Measurements from ENCODE around the gene MINDY4B. TPM values are rescaled to one million over a fixed set of nuclear protein-coding genes. Genes with fewer than 3 reads are reported as not detected.

Gene MINDY4B
- total RNA-seq, 1 experiment from 2014 or later, result not detected

DNA sequence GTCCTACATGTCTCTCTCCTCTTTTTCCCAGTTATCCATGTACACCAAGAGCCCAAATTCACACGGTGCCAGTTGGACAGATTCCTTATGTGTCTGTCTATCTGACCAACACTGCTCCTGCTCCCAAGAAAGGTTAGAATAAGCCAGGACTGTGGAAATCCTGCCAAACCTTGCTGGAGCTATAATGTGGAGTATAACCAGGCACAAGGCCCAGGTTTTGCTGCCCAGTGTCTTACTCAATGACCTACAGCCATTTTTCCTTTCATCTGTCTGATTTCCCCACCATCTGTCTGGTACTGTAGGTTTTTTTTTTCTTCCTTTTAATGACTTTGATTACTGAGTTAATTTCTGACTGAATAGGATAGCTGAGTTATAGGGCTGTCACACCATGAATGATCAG, 26.5 kb upstream of the MINDY4B start:
- CTCF ChIA-PET, result no interaction called here
- POLR2A ChIA-PET (ENCODE audit: low non-redundant PET), result no interaction called here

DNA sequence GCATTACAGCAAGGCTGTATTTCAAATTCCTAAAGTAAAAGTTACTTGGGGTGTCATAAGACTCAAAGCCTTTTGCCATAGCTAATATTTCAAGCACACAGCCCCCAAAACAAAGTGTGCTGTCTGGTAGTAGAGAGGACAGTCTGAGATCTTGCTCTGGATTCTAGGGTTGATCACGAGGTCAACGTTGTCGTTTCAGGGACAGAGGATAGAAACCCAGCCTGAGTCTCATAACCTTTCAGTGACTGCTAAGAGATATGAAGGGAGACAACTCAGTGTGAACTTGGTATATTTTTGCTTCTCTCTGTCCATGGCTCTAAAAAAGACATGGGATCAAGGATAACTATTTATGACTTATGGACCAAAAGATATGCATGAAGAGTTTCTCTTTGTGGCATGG, 25.6 kb upstream of the MINDY4B start:
- H3K27ac ChIP-seq (ENCODE audit: low read depth, low read length, poor library complexity, severe bottlenecking), result no peak overlapping the region
- no peaks in the 10 kb centered on the region for H3K4me1 ChIP-seq (ENCODE audit: insufficient read depth, low read length, poor library complexity, severe bottlenecking)
- ChIA-PET POLR2A (ENCODE audit: low non-redundant PET) (no interaction called here), CTCF (no interaction called here)
- TF ChIP-seq, protein P1, sequence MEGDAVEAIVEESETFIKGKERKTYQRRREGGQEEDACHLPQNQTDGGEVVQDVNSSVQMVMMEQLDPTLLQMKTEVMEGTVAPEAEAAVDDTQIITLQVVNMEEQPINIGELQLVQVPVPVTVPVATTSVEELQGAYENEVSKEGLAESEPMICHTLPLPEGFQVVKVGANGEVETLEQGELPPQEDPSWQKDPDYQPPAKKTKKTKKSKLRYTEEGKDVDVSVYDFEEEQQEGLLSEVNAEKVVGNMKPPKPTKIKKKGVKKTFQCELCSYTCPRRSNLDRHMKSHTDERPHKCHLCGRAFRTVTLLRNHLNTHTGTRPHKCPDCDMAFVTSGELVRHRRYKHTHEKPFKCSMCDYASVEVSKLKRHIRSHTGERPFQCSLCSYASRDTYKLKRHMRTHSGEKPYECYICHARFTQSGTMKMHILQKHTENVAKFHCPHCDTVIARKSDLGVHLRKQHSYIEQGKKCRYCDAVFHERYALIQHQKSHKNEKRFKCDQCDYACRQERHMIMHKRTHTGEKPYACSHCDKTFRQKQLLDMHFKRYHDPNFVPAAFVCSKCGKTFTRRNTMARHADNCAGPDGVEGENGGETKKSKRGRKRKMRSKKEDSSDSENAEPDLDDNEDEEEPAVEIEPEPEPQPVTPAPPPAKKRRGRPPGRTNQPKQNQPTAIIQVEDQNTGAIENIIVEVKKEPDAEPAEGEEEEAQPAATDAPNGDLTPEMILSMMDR (conservative IDR thresholded peaks at IDR 0.05; ENCODE audit: low read depth, low read length), result no peak
- no peak for TF ChIP-seq EZH2 (IDR thresholded peaks at IDR 0.05; ENCODE audit: borderline replicate concordance, low read depth, low read length, poor library complexity, severe bottlenecking)
- peaks cover 26% of the 10 kb centered on the region for H3K27me3 ChIP-seq (replicated peaks; ENCODE audit: insufficient read depth, low read depth, low read length, poor library complexity)
- no peaks in the 10 kb centered on the region for H3K36me3 ChIP-seq (ENCODE audit: insufficient read depth, low read length, poor library complexity, severe bottlenecking)
- no TSS peak for BruUV-seq (replicated peaks)
- H3K4me3 ChIP-seq (ENCODE audit: low read depth, low read length, poor library complexity, severe bottlenecking), result no peak overlapping the region
- intact Hi-C loops (cut with micrococcal nuclease; ENCODE audit: unreplicated experiment), result no loop called here
- no peak for DNase-seq (ENCODE audit: low spot score)
- H3K9me3 ChIP-seq (ENCODE audit: low read depth, low read length, poor library complexity, severe bottlenecking), result no peaks in the 10 kb centered on the region

More for the DNA sequence above, 26.5 kb upstream of the MINDY4B start:
- Histone ChIP-seq H3K36me3 (ENCODE audit: insufficient read depth, low read length, poor library complexity, severe bottlenecking) (no peaks in the 10 kb centered on the region), H3K4me1 (ENCODE audit: insufficient read depth, low read length, poor library complexity, severe bottlenecking) (no peaks in the 10 kb centered on the region), H3K27ac (ENCODE audit: low read depth, low read length, poor library complexity, severe bottlenecking) (no peak overlapping the region), H3K27me3 (replicated peaks; ENCODE audit: insufficient read depth, low read depth, low read length, poor library complexity) (peaks cover 23% of the 10 kb centered on the region), H3K4me3 (ENCODE audit: low read depth, low read length, poor library complexity, severe bottlenecking) (no peak overlapping the region), H3K9me3 (ENCODE audit: low read depth, low read length, poor library complexity, severe bottlenecking) (no peaks in the 10 kb centered on the region)
- TF ChIP-seq, protein P1 (conservative IDR thresholded peaks at IDR 0.05; ENCODE audit: low read depth, low read length), result no peak
- no peak for TF ChIP-seq EZH2 (IDR thresholded peaks at IDR 0.05; ENCODE audit: borderline replicate concordance, low read depth, low read length, poor library complexity, severe bottlenecking)
- no TSS peak for BruUV-seq (replicated peaks)
- no peak for DNase-seq (ENCODE audit: low spot score)
- intact Hi-C loops (cut with micrococcal nuclease; ENCODE audit: unreplicated experiment), result no loop called here

DNA sequence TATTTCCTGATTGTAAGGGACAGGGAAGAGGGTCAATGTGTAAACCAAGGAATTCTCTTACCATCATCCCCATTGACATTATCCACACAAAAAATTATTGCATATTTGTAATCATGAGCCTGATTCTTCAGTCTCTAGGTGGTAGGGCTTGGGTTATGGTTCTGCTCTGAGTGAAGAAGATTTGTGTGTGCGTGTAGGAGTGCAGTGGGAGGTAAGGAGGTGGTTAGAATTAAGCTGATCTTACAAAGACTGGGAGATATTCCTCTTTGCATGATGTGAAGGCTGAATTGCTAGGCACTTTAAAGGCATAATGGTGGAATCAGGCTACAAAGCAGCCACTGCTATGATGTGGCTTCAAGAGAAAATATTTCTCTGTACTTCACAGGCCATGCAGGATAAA, 23.0 kb upstream of the MINDY4B start:
- ChIA-PET CTCF (no interaction called here), POLR2A (ENCODE audit: low non-redundant PET) (no interaction called here)
- intact Hi-C loops (cut with micrococcal nuclease; ENCODE audit: unreplicated experiment), result no loop called here
- H3K4me1 ChIP-seq (ENCODE audit: insufficient read depth, low read length, poor library complexity, severe bottlenecking), result no peaks in the 10 kb centered on the region
- no TSS peak for BruUV-seq (replicated peaks)
- no peaks in the 10 kb centered on the region for H3K36me3 ChIP-seq (ENCODE audit: insufficient read depth, low read length, poor library complexity, severe bottlenecking)
- no peak overlapping the region for H3K27ac ChIP-seq (ENCODE audit: low read depth, low read length, poor library complexity, severe bottlenecking)
- peaks cover 24% of the 10 kb centered on the region for H3K27me3 ChIP-seq (replicated peaks; ENCODE audit: insufficient read depth, low read depth, low read length, poor library complexity)
- no peaks in the 10 kb centered on the region for H3K9me3 ChIP-seq (ENCODE audit: low read depth, low read length, poor library complexity, severe bottlenecking)
- H3K4me3 ChIP-seq (ENCODE audit: low read depth, low read length, poor library complexity, severe bottlenecking), result no peak overlapping the region
- DNase-seq (ENCODE audit: low spot score), result no peak
- no peak for TF ChIP-seq EZH2 (IDR thresholded peaks at IDR 0.05; ENCODE audit: borderline replicate concordance, low read depth, low read length, poor library complexity, severe bottlenecking)
- TF ChIP-seq, protein P1 (conservative IDR thresholded peaks at IDR 0.05; ENCODE audit: low read depth, low read length), result no peak
